Heart right ventricle (tissue), 16 donors: ENCODE results near the gene PRKAG1. TPM values are rescaled to one million over a fixed set of nuclear protein-coding genes. Genes with fewer than 3 reads are reported as not detected.
A peak's percentile ranks its signal among the peaks of the same experiment; 100 is the strongest.

ENCODE experiments used
- ATAC-seq, 8 donors: fragments of 200-7000 bp; cut with Tn5 transposase; one replicate each; pipeline ENCODE4 v1.9.1; 2020; ENCODE audit warnings: mild to moderate bottlenecking in 8 of 8, moderate library complexity in 8 of 8, moderate number of reproducible peaks in 1 of 8
- DNase-seq, 2 donors: peaks; one replicate each; pipeline ENCODE4 v3.0.0-alpha.2; 2020
- H3K27ac ChIP-seq, 10 donors: fragments of 200-600 bp; sonication (generic) in 2 of 10; one replicate each; pipeline versions ENCODE4 v1.5.0 to v1.8.0; 2020 to 2022; ENCODE audit warnings: mild to moderate bottlenecking in 3 of 10
- H3K27me3 ChIP-seq, 7 donors: fragments of 200-600 bp; one replicate each; pipeline ENCODE4 v1.8.0; 2021 to 2022; ENCODE audit warnings: mild to moderate bottlenecking in 2 of 7
- H3K36me3 ChIP-seq, 9 donors: fragments of 200-600 bp; sonication (generic) in 1 of 9; one replicate each; pipeline versions ENCODE4 v1.5.0 to v1.8.0; 2020 to 2022; ENCODE audit warnings: mild to moderate bottlenecking in 2 of 9
- H3K4me1 ChIP-seq, 9 donors: fragments of 200-600 bp; sonication (generic) in 1 of 9; one replicate each; pipeline versions ENCODE4 v1.5.0 to v1.8.0; 2020 to 2022; ENCODE audit warnings: mild to moderate bottlenecking in 4 of 9
- H3K4me3 ChIP-seq, 10 donors: fragments of 200-600 bp; sonication (generic) in 2 of 10; one replicate each; pipeline versions ENCODE4 v1.5.0 to v1.8.0; 2020 to 2022; ENCODE audit warnings: mild to moderate bottlenecking in 7 of 10, moderate library complexity in 2 of 10
- H3K9me3 ChIP-seq, 11 donors: fragments of 200-600 bp in 10 of 11; sonication (generic) in 2 of 11; one replicate each; pipeline versions ENCODE4 v1.5.0 to v1.8.0; 2013 to 2022; ENCODE audit warnings: mild to moderate bottlenecking in 2 of 11, control low read depth in 1 of 11, moderate library complexity in 1 of 11
- CTCF ChIP-seq, 9 donors: fragments of 200-600 bp; sonication (generic) in 2 of 9; IDR thresholded peaks; one replicate each; pipeline versions ENCODE4 v1.5.0 to v1.8.0; 2021 to 2022; ENCODE audit warnings: antibody characterized with exemption in 9 of 9, mild to moderate bottlenecking in 5 of 9, moderate library complexity in 1 of 9
- WGBS, 2 donors: extraction: QIAGEN DNeasy Blood & Tissue Kit; methylation state at CpG; one replicate each; pipeline ENCODE4 v1.1.7; 2013; ENCODE audit warnings: inconsistent platforms in 1 of 2; 5-methylcytosine and 5-hydroxymethylcytosine counted together
- intact Hi-C, 10 donors: fragments of 100-400 bp; cut with DNase I; formaldehyde crosslinking; loops; one replicate each; pipeline versions ENCODE4 v1.11.1 to v1.14.2; 2022
- polyA plus RNA-seq, 2 donors: library from polyadenylated mRNA; stranded (reverse); fragments of 200-250 nt; gene quantifications; one replicate each; pipeline ENCODE4 v1.2.3, GENCODE V29; 2013
- total RNA-seq, 10 donors: library from RNA; stranded (reverse); fragmentation: NEBNext Ultra II Directional in 3 of 10; extraction: Animal tissue kit (Norgen Biotek cat#: 25700) in 3 of 10; gene quantifications; one replicate each; pipeline versions ENCODE4 v1.2.1 to v1.2.4, GENCODE V29; 2021 to 2023
- donor health status: Arrhythmogenic right ventricular cardiomyopathy.
- donor health status: ischemic (EF 13 %, LVEDD 7.1; RV severe dilation, severe dysfunction).
- donor health status: healthy with polysubstance abuse.
- donor health status: DM: no; HTN: yes; CAD: no.
- donor health status: DM: no; HTN: no; CAD: no.
- donor health status: ischemic (EF 25% LVEDD 6.9; RV normal size, moderate dysfunction).
- donor health status: ischemic (EF 25% LVEDD 5.7; RV mildly dilated, moderate dysfunction).
- donor health status: healthy.
- donor health status: DM: yes; HTN: yes; CAD: no.
- donor health status: Ischemic cardiomyopathy.
- donor health status: ischemic (EF 35%, LVEDD 5.7; RV mildly dilated, moderate dysfunction).
- donor health status: nonischemic (EF 11% LVEDD 7.7; RV severe dilation, severe dysfunction).
- donor health status: DM: yes; HTN: yes; CAD: no.
- donor health status: PGD.
- donor health status: ischemic (EF 29% LVEDD 5.4; RV normal size, mild dysfunction).
- donor health status: nonischemic (EF 23%, LVEDD 6.1; RV moderate dilation, normal function).

The PRKAG1 gene
- total and polyA plus RNA-seq, 12 donors: 71.0 to 110 (median 95.6) TPM

- Histone ChIP-seq H3K9me3 (no peaks in the 10 kb centered on the region), H3K27me3 (no peaks in the 10 kb centered on the region), H3K4me3 (no peak overlapping the region), H3K4me1 (peaks cover 0 to 6% (median 0%) of the 10 kb centered on the region in 9 donors), H3K27ac (peak overlapping the region in 1 of 10 donors; percentile 0), H3K36me3 (peaks cover 0 to 100% (median 82%) of the 10 kb centered on the region in 9 donors)
- WGBS, 2 donors: 86 to 88% methylated on average over 10 of the region's 10 CpGs
- intact Hi-C loops: no loop called here
- no peak for ATAC-seq
- no peak for TF ChIP-seq CTCF (IDR thresholded peaks at IDR 0.05)
- no peak for DNase-seq
Measured at GRCh38 chr12:49028666-49029275, 10.2 kb upstream of the PRKAG1 start.

- intact Hi-C loops: no loop called here
- H3K9me3 ChIP-seq: no peaks in the 10 kb centered on the region
- H3K4me1 ChIP-seq: peaks cover 0 to 4% (median 0%) of the 10 kb centered on the region in 9 donors
- H3K4me3 ChIP-seq: no peak overlapping the region
- ATAC-seq (no peak), DNase-seq (no peak)
- WGBS, 2 donors: 92 to 94% methylated on average over 9 of the region's 9 CpGs
- H3K27ac ChIP-seq: peak overlapping the region in 1 of 10 donors; percentile 0
- TF ChIP-seq CTCF (IDR thresholded peaks at IDR 0.05): no peak
- H3K27me3 ChIP-seq: no peaks in the 10 kb centered on the region
- peaks cover 0 to 100% (median 76%) of the 10 kb centered on the region in 9 donors for H3K36me3 ChIP-seq
Measured at GRCh38 chr12:49027846-49028555, 9.4 kb upstream of the PRKAG1 start.

DNA sequence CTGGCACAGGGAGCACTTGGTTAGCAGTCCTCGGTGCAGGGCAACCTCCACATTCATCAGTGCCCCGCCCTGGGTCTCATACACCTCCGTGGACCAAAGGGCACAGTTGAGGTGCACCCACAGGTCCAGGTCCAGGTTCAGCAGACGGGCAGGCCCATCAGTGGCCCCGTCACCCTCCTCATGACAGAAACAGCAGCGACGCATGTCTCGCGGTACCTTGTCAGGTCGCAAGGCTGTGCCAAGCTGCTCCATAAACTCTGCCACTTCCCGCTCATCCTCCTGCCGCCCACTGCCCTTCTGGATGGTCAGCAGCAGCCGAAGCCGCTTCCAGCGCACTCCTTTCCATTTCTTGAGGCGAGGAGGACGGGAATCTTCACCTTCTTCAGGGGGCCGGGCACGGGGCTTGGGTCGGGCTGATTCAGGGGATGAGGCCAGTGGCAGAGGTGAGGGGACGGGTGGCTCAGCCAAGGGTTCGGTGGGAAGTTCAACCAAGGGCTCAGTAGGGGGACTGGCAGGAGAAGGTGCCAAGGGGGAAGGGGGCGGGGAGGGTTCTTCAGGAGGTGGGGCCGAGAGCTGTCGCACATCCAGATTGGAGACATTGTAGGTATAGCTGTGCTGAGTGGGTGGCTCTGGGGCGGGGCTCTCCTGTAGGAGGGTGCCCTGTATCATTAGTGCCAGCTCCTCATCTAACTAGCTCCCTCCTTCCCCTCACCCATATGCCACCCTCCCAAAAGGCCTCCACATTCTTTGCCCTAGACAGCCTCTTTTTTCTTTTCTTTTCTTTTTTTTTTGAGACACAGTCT lies 8.3 kb upstream of the PRKAG1 start:
- no peak for ATAC-seq
- Histone ChIP-seq H3K4me1 (no peaks in the 10 kb centered on the region), H3K27ac (no peak overlapping the region), H3K9me3 (no peaks in the 10 kb centered on the region), H3K27me3 (no peaks in the 10 kb centered on the region), H3K36me3 (peaks cover 0 to 100% (median 77%) of the 10 kb centered on the region in 9 donors), H3K4me3 (no peak overlapping the region)
- no peak for DNase-seq
- intact Hi-C loops: no loop called here
- TF ChIP-seq CTCF (IDR thresholded peaks at IDR 0.05): no peak
- WGBS, 2 donors: 94 to 96% methylated on average over 26 of the region's 26 CpGs

GRCh38 chr12:49026101-49026500 lies 7.5 kb upstream of the PRKAG1 start:
- WGBS, 2 donors: 95 to 97% methylated on average over 21 of the region's 21 CpGs
- intact Hi-C loops: no loop called here
- H3K27me3 ChIP-seq: no peaks in the 10 kb centered on the region
- TF ChIP-seq CTCF (IDR thresholded peaks at IDR 0.05): no peak
- no peaks in the 10 kb centered on the region for H3K9me3 ChIP-seq
- H3K36me3 ChIP-seq: peaks cover 0 to 100% (median 79%) of the 10 kb centered on the region in 9 donors
- no peak for DNase-seq
- no peak for ATAC-seq
- H3K27ac ChIP-seq: no peak overlapping the region
- no peak overlapping the region for H3K4me3 ChIP-seq
- H3K4me1 ChIP-seq: no peaks in the 10 kb centered on the region
